8988T (cell line): Measurements from ENCODE around the gene MGST3.
"Not testable (repeated sequence)": the region's sequence is repeated elsewhere in the genome, so short reads cannot be mapped to it uniquely, and the experiment has no call there.

Experiments used
- DNase-seq: peaks from one replicate; pipeline ENCODE4 v3.0.0; 2011

MGST3 gene

GRCh38 chr1:165629848-165630628, 996 bp upstream of the MGST3 start:
- DNase-seq, result peak; percentile 17

- DNase-seq, result peak; percentile 28
These were observed 513 bp downstream of the MGST3 start for GRCh38 chr1:165631342-165632151.

- no peak for DNase-seq
These were observed 1.1 kb downstream of the MGST3 start for GRCh38 chr1:165632152-165632469.

GRCh38 chr1:165632491-165632890, 1.5 kb downstream of the MGST3 start:
- no peak for DNase-seq

DNA sequence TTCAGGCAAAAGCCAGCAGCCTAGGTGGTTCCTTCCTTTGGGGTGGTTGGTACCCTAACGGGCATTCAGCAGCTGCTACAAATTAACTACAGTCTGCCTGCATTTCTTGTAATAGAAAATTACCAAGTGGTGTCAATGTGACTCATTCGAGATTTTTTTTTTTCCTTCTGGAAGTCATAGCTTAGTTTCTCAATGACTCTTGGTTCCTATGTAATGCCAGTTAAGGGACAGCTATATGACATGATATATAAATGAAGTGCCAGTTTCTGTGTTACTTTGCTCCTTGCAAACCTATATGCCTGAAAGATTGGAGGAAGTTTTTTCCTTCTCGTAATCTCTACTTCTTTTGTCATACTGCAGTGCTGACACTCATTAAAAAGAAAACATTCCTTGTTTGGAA, 2.6 kb downstream of the MGST3 start:
- DNase-seq, result no peak

DNA sequence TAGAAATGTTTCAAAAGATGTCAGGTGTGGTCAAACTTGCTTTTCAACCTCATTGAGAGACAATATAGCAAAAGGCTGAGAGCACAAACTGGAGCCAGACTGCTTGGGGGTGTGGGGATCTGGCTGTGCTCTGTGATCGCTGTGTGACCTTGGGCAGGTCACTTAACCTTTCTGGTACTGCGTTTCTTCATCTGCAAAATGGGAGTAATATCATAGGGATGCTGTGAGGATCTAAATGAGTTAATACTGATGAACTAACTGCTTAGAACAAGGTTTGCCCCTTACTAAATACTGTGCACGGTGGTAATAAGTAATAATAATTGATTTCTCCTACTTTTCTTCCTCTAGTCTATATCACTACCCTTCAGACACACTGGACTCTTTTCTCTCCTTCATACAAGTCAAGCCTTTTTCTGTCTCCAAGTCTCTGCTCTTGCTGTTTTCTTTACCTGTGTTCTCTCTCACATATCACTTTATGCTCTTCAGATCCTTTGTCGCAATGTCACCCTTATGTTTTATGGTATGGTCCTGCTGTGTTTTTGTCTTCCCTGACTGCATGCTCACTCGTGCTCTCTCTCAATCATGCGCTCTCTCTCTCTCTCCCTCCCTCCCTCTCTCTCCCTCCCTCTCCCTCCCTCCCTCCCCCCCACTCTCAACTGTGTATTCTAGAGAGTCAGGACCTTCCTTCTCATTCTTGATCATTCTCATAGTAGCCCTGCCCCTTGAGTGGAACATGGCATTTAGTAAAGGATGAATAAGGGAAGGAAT, 3.3 kb downstream of the MGST3 start:
- DNase-seq, result no peak

DNA sequence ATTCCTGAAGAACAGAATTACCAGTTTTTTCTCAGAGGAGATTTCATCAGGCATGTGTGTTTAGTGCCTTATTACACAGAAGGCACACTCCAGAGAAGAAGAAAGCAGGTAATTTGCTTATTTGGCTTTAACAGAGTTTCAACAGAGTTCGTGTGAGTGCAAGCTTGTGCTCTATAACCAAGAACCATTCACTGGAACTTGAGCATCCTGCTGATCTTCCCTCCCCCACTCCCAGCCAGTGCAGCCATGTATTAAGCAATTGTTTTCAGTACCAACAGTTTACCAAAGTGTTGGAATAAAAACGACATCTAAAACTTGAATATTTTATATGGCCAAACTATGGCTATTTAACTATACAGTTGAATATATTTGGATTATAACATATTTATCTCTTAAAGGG, 4.3 kb downstream of the MGST3 start:
- DNase-seq, result no peak

- no peak for DNase-seq
These were observed 4.8 kb downstream of the MGST3 start for GRCh38 chr1:165635823-165636222.

- no peak for DNase-seq
These were observed 6.4 kb downstream of the MGST3 start for GRCh38 chr1:165637427-165637826.

DNA sequence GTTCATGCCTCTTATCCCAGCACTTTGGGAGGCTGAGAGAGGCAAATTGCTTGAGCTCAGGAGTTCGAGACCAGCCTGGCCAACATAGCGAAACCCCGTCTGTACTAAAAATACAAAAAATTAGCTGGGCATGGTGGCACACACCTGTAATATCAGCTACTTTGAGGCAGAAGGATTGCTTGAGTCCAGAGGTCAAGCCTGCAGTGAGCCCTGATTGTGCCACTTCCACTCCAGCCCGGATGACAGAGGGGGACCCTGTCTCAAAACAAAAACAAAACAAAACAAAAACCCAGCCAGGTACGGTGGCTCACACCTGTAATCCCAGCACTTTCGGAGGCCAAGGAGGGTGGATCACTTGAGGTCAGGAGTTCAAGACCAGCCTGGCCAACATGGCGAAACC, 7.2 kb downstream of the MGST3 start:
- DNase-seq, result not testable (repeated sequence)

DNA sequence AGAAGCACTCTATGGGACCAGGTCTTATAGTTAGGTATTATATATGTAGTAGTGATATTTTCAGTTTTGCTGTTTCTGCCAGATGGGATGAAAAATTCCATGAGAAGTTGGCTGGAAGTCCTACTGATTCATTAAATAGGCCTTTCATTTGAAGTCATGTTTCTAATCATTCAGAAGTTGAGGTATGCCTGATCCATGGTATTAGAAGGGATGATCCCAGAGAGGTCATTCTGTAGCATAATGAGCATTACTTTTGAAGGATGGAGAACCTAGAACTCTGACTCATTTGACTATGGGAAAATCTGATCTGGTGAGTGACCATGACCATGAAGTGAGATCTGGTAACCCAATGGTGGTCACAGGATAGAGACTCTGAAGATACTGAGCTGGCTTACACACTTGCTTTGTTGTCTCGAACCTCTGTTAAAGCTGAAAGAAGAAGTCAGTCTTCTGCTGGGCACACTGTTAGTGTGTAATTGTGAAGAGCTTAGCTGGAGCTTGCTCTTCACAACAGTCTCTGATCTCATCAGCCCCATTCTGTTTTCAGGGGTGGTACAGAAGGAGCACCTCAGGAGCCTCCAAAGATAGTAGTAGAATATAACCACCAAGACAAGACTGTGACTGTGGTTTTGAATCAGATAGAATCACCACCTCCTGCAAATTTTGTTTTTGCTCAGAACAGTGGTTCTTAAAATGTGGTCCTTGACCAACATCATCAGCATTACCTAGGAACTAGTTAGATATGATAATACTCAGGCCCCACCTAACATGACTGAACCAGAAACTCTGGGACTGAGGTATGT, 9.0 kb downstream of the MGST3 start:
- DNase-seq, result no peak

GRCh38 chr1:165641231-165641987, 10.4 kb downstream of the MGST3 start:
- DNase-seq, result no peak

GRCh38 chr1:165644064-165644735, 13.2 kb downstream of the MGST3 start:
- DNase-seq, result no peak

GRCh38 chr1:165645654-165646366, 14.8 kb downstream of the MGST3 start:
- no peak for DNase-seq

DNA sequence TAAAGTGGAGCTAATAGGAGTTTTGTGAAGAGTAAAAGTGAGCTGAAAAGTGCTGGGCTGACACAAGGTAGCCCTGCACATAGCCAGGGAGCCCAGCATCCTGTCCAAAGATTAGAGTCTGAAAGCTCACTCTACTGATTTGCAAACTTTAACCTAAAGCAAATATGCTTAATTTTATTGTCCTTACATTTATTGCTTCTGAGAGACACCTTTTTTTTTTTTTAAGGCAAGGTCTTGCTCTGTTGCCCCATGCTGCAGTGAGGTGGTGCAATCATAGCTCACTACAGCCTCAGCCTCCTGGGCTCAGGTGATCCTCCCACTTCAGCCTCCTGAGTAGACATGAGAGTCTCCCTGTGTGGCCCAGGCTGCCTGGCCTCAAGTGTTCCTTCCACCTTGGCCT, 16.5 kb downstream of the MGST3 start:
- DNase-seq, result no peak

DNA sequence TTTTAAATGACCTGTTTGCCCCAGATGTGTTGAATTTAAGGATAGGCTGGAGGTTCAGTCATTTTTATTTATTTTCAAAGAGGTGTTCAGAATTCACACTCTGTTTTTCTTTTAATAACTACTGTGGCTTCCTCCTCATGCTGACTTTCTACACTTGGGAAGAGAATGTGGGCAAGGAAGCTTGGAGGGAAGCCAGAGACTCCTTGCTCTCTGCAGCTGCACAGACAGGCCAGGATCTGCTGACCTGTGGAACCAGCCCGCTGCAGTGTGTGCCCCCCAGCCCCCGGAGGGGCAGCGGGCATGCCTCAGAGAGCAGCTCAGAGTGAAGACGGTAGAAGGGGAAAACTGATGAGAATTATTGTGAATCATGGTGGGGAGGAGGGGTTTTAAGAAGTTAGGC, 16.9 kb downstream of the MGST3 start:
- DNase-seq, result no peak

- DNase-seq, result no peak
These were observed 18.0 kb downstream of the MGST3 start for GRCh38 chr1:165648919-165649572.

DNA sequence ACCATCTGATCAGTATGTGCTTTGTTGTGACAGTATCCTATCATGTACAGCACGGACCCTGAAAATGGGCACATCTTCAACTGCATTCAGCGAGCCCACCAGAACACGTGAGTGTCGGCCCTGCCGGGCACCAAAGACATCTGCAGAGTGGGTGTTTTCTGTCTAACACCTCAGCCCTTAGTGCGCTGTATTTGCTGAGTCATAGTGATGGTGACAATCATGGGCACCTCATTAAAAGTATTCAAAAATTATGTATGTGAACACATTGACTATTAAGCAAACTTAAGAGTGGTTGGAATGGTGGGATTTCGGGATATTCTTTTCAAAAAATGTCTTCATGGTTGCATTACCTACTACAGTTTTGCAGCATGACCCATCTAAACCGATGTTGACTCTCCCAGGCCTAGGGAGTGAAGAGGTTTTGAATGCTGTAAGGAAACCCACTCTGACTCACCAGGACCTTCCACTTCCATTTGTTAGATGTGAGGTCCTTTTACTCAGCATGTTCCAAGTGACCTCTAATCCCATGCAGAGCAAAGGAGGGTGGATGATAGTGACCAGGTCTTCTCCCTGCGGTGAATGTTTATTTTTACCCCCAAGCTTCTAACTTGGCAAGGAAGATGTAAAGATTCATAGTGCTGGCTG, 20.1 kb downstream of the MGST3 start:
- no peak for DNase-seq

DNA sequence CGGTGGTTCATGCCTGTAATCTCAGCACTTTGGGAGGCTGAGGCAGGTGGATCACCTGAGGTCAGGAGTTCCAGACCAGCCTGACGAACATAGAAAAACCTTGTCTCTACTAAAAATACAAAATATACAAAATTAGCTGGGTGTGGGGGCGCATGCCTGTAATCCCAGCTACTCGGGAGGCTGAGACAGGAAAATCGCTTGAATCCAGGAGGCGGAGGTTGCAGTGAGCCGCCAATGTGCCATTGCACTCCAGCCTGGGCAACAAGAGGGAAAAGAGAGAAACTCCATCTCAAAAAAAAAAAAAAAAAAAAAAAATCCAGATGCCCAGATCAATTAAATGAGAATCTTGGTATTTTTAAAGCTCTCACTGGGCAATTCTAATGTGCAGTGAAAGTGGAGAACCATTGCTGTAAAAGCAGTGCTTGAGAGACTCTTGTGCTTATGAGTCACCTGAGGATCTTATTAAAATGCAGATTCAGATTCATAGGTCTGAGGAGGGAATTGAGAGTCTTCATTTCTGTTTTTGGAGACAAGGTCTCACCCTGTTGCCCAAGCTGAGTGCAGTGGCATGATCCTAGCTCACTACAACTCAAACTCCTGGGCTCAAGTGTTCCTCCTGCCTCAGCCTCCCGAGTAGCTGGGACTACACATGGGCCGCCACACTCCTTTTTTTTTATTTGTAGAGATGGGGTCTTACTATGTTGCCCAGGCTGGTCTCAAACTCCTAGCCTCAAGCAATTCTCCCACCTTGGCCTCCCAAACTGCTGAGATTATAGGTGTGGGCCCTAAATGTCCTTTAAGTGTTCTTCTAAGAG, 27.9 kb downstream of the MGST3 start:
- DNase-seq, result not testable (repeated sequence)
